ENCODE results near the gene RFLNA.

The RFLNA gene

GRCh38 chr12:124364543-124364942, 69.7 kb downstream of the RFLNA start:
- H3K27me3 Mint-ChIP-seq = no peaks in the 10 kb centered on the region
- H3K4me1 Mint-ChIP-seq (ENCODE audit: low read depth) = peaks cover 45% of the 10 kb centered on the region
- no peak overlapping the region for H3K4me3 Mint-ChIP-seq
- intact Hi-C loops (cut with micrococcal nuclease) = no loop called here
- no peaks in the 10 kb centered on the region for H3K9me3 Mint-ChIP-seq
- no peak overlapping the region for H3K27ac Mint-ChIP-seq
- H3K36me3 Mint-ChIP-seq (ENCODE audit: low read depth) = peaks cover 100% of the 10 kb centered on the region
